SK-N-SH (cell line): ENCODE measurements around the gene NPTX1. TPM values are rescaled to one million over a fixed set of nuclear protein-coding genes. Genes with fewer than 3 reads are reported as not detected.

Experiments
- CTCF ChIA-PET: fragments of 300-600, 350-600 bp; formaldehyde crosslinking; extraction: SDS; loops from one replicate; lab custom pipeline; 2021; lab: Yijun Ruan, JAX
- POLR2A ChIA-PET: fragments of 350-600 bp; sonication (Branson Sonifier 250); formaldehyde crosslinking; extraction: SDS; loops from one replicate; lab custom pipeline; 2020; ENCODE audit warnings: antibody characterized with exemption, inconsistent platforms; lab: Yijun Ruan, JAX
- DNase-seq: peaks from one replicate; pipeline ENCODE4 v3.0.0; 2012
- H2AFZ ChIP-seq: fragments of 200-600 bp; sonication (generic); 2 replicates; pipeline ENCODE4 v1.8.1; 2016; ENCODE audit warnings: antibody characterized with exemption, mild to moderate bottlenecking, low read depth
- H3F3A ChIP-seq: fragments of 200-600 bp; sonication (generic); replicated peaks from 2 replicates; pipeline ENCODE3; 2016; ENCODE audit warnings: antibody characterized with exemption, mild to moderate bottlenecking; ENCODE audit not compliant: insufficient read depth
- H3K27ac ChIP-seq, 2 experiments: fragments of 200-500 bp in 1 of 2; fragments of 200-600 bp in 1 of 2; sonication (Bioruptor generic) in 1 of 2; sonication (generic), shearing (Covaris generic) in 1 of 2; 2 replicates each; pipeline versions ENCODE4 v1.5.1 to v1.6.1; 2014 to 2016; ENCODE audit warnings: low read depth in 2 of 2, inconsistent platforms in 1 of 2, low read length in 1 of 2, mild to moderate bottlenecking in 1 of 2, mixed read lengths in 1 of 2
- H3K27me3 ChIP-seq: fragments of 200-600 bp; sonication (generic), shearing (Covaris generic); 2 replicates; pipeline ENCODE4 v1.6.1; 2016; ENCODE audit warnings: mixed run types; ENCODE audit not compliant: insufficient read depth
- H3K36me3 ChIP-seq, 2 experiments: fragments of 200-500 bp in 1 of 2; fragments of 200-600 bp in 1 of 2; sonication (Bioruptor generic) in 1 of 2; sonication (generic) in 1 of 2; replicated peaks in 1 of 2; 2 replicates each; pipeline versions ENCODE3 to v1.5.1; 2014 to 2016; ENCODE audit warnings: low read length in 1 of 2, mild to moderate bottlenecking in 1 of 2; ENCODE audit not compliant: insufficient read depth in 2 of 2, control insufficient read depth in 1 of 2
- H3K4me1 ChIP-seq, 2 experiments: fragments of 200-500 bp in 1 of 2; fragments of 200-600 bp in 1 of 2; sonication (Bioruptor generic) in 1 of 2; sonication (generic), shearing (Covaris generic) in 1 of 2; 2 replicates each; pipeline versions ENCODE4 v1.5.1 to v1.6.1; 2014 to 2016; ENCODE audit warnings: low read depth in 1 of 2, low read length in 1 of 2, mixed run types in 1 of 2; ENCODE audit not compliant: insufficient read depth in 2 of 2, control insufficient read depth in 1 of 2
- H3K4me2 ChIP-seq: fragments of 200-600 bp; sonication (generic), shearing (Covaris generic); 2 replicates; pipeline ENCODE4 v1.6.1; 2017; ENCODE audit warnings: mixed run types
- H3K4me3 ChIP-seq, 2 experiments: fragments of 200-500 bp in 1 of 2; fragments of 200-600 bp in 1 of 2; sonication (Bioruptor generic) in 1 of 2; sonication (generic), shearing (Covaris generic) in 1 of 2; 2 replicates each; pipeline versions ENCODE4 v1.5.1 to v1.8.1; 2014 to 2016; ENCODE audit warnings: low read depth in 2 of 2, inconsistent platforms in 1 of 2, low read length in 1 of 2, mild to moderate bottlenecking in 1 of 2, mixed read lengths in 1 of 2, moderate library complexity in 1 of 2
- H3K79me2 ChIP-seq: fragments of 200-600 bp; sonication (generic); 2 replicates; pipeline ENCODE4 v1.8.1; 2017; ENCODE audit warnings: mild to moderate bottlenecking; ENCODE audit not compliant: insufficient read depth
- H3K9ac ChIP-seq: fragments of 200-600 bp; sonication (generic); 2 replicates; pipeline ENCODE4 v1.6.1; 2017; ENCODE audit warnings: mixed run types
- H3K9me2 ChIP-seq: fragments of 200-600 bp; sonication (generic); 2 replicates; pipeline ENCODE4 v1.6.1; 2017; ENCODE audit warnings: mixed run types
- H3K9me3 ChIP-seq: fragments of 200-600 bp; sonication (generic); 2 replicates; pipeline ENCODE4 v1.6.1; 2017; ENCODE audit warnings: mixed run types, mild to moderate bottlenecking, moderate library complexity
- H4K20me1 ChIP-seq: fragments of 200-600 bp; sonication (generic); 2 replicates; pipeline ENCODE4 v1.6.1; 2017; ENCODE audit warnings: mild to moderate bottlenecking, mixed run types; ENCODE audit not compliant: insufficient read depth
- ELF1 ChIP-seq: IDR thresholded peaks from 2 replicates; pipeline ENCODE4 v1.4.0; 2012
- EZH2phosphoT487 ChIP-seq: fragments of 200-600 bp; sonication (generic); IDR thresholded peaks from 2 replicates; pipeline ENCODE4 v1.6.1; 2017; ENCODE audit warnings: low read depth, mixed run types, mild to moderate bottlenecking, antibody characterized with exemption, moderate library complexity, borderline replicate concordance
- FOSL2 ChIP-seq: IDR thresholded peaks from 2 replicates; pipeline ENCODE4 v1.4.0; 2012; ENCODE audit warnings: low read depth, mild to moderate bottlenecking, moderate library complexity, borderline replicate concordance
- FOXJ3 ChIP-seq: sonication (generic); formaldehyde crosslinking; IDR thresholded peaks from 2 replicates; pipeline ENCODE4 v1.5.1; 2020; ENCODE audit warnings: mild to moderate bottlenecking, missing genetic modification reagents
- GATA2 ChIP-seq: sonication (generic); formaldehyde crosslinking; IDR thresholded peaks from 2 replicates; pipeline ENCODE4 v1.5.0; 2020; ENCODE audit warnings: mild to moderate bottlenecking, missing genetic modification reagents
- JUND ChIP-seq: IDR thresholded peaks from 2 replicates; pipeline ENCODE4 v1.4.0; 2012
- MEF2A ChIP-seq: IDR thresholded peaks from 2 replicates; pipeline ENCODE4 v1.4.0; 2012; ENCODE audit warnings: low read depth, borderline replicate concordance
- MXI1 ChIP-seq: IDR thresholded peaks from 2 replicates; pipeline ENCODE4 v1.6.1; 2012; ENCODE audit warnings: mild to moderate bottlenecking, low read depth, low read length, improper control_type of control experiment
- POLR2AphosphoS5 ChIP-seq: IDR thresholded peaks from 2 replicates; pipeline ENCODE4 v1.6.1; 2012; ENCODE audit warnings: low read depth, low read length
- RAD21 ChIP-seq: IDR thresholded peaks from 2 replicates; pipeline ENCODE4 v1.6.1; 2012; ENCODE audit warnings: mild to moderate bottlenecking, low read length
- TAF1 ChIP-seq: IDR thresholded peaks from 2 replicates; pipeline ENCODE4 v1.6.1; 2012; ENCODE audit warnings: low read depth, mild to moderate bottlenecking, low read length, moderate library complexity, borderline replicate concordance
- TCF12 ChIP-seq: IDR thresholded peaks from 2 replicates; pipeline ENCODE4 v1.4.0; 2012
- TEAD4 ChIP-seq: IDR thresholded peaks from 2 replicates; pipeline ENCODE4 v1.4.0; 2012; ENCODE audit warnings: mild to moderate bottlenecking, borderline replicate concordance; ENCODE audit not compliant: insufficient read depth
- YY1 ChIP-seq: IDR thresholded peaks from 2 replicates; pipeline ENCODE4 v1.4.0; 2012; ENCODE audit warnings: low read depth, mild to moderate bottlenecking
- ZBTB33 ChIP-seq: IDR thresholded peaks from 2 replicates; pipeline ENCODE4 v1.4.0; 2012; ENCODE audit warnings: low read depth, borderline replicate concordance
- WGBS: methylation state at CpG from one replicate; pipeline ENCODE4 v1.1.6; 2017; ENCODE audit warnings: low lambda C conversion rate; 5-methylcytosine and 5-hydroxymethylcytosine counted together
- polyA plus RNA-seq, 3 experiments: library from polyadenylated mRNA; depleted of rRNA; stranded (reverse); fragments of >200 nt; gene quantifications; 2 replicates each; pipeline ENCODE4 v1.2.3, GENCODE V29; 2012
- TF ChIP-seq, protein P1 (sequence below): fragments of 150-350 bp; IDR thresholded peaks from 2 replicates; pipeline ENCODE4 v1.6.1; 2017; ENCODE audit warnings: antibody characterized with exemption, low read length, low read depth, borderline replicate concordance
- TF ChIP-seq, protein P2 (sequence below): IDR thresholded peaks from 2 replicates; pipeline ENCODE4 v1.6.1; 2012; ENCODE audit warnings: mild to moderate bottlenecking, low read depth, low read length, moderate library complexity

NPTX1 gene
- polyA plus RNA-seq, 1 of the 3 experiments (the other 2 are of a cell fraction), result 0.05 TPM

- TF ChIP-seq, protein P1, sequence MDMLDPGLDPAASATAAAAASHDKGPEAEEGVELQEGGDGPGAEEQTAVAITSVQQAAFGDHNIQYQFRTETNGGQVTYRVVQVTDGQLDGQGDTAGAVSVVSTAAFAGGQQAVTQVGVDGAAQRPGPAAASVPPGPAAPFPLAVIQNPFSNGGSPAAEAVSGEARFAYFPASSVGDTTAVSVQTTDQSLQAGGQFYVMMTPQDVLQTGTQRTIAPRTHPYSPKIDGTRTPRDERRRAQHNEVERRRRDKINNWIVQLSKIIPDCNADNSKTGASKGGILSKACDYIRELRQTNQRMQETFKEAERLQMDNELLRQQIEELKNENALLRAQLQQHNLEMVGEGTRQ, result no peak
- TF ChIP-seq ZBTB33, result no peak
Measured at GRCh38 chr17:80517641-80518040, 41.2 kb upstream of the NPTX1 start (continued).

DNA sequence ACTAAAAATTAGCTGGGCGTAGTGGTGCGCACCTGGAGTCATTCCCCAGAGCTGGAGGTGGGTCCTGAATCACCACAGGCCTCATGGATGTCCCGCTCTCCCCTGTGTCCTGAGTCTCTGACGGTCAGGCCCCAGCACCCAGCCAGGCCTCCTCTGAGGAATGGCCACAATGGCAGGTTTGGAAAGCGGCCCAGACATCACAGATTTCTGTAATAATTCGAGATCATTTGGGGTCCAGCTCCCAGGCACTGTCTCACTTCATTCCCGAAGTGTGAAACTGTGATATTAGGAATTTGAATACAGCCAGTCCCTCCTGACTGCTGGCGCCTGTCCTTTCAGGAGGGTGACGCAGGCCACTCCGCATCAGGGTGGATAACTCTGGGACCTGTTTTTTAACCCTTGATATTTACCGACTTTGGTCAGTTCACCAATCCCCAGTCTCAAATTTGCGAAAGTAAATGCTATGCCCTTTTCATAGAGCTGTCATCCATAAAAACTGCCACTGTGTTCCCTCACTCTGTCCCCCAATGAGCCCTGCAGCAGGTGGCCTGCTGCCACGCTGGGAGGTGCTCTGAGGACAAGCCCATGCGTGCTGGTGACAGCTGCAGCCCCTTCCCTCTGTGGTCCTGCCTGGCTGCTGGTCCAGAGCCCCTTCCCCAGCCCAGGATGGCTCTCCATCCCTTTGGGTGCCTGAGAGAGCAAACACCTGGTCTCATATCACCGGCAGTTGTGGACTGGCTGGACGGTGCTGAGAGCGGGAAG is 39.9 kb upstream of the NPTX1 start:
- H3K4me3 ChIP-seq, result no peak overlapping the region
- no peaks in the 10 kb centered on the region for H3K9me2 ChIP-seq
- H3K27me3 ChIP-seq, result no peaks in the 10 kb centered on the region
- no peaks in the 10 kb centered on the region for H4K20me1 ChIP-seq
- ChIA-PET CTCF (no interaction called here), POLR2A (no interaction called here)
- H3K9me3 ChIP-seq, result no peaks in the 10 kb centered on the region
- no peaks in the 10 kb centered on the region for H3F3A ChIP-seq
- TF ChIP-seq, protein P1, result no peak
- no peak for TF ChIP-seq RAD21
- no peak for DNase-seq
- H3K4me1 ChIP-seq, result peaks cover 0 to 5% of the 10 kb centered on the region in 2 experiments; a peak in 2 of 4 replicates
- H3K36me3 ChIP-seq, result no peaks in the 10 kb centered on the region
- H3K4me2 ChIP-seq, result no peak overlapping the region
- no peaks in the 10 kb centered on the region for H3K79me2 ChIP-seq
- 69% methylated on average over 17 of the region's 17 CpGs for WGBS
- no peak overlapping the region for H2AFZ ChIP-seq
- no peak overlapping the region for H3K9ac ChIP-seq
- no peak overlapping the region for H3K27ac ChIP-seq

DNA sequence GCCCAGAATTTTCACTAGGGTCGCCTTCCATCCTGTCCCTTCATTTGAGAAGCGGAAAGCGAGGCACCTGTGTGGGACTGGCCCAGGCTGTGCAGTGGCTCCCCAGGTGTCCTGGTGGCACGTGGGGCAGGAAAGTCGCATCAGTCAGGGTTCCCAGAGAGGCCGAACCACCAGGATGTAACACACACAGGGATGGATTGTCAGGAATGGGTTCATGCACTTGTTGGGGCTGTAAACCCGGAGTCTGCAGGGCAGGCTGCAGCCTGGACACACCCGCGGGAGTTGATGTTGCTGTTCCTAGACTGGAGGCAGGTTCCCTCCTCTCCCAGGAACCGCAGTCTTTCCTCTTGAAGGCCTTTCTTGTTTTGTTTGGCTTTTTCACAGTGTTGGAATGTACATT is 37.5 kb upstream of the NPTX1 start:
- H3F3A ChIP-seq, result no peaks in the 10 kb centered on the region
- no peak overlapping the region for H3K27ac ChIP-seq
- CTCF ChIA-PET, result no interaction called here
- peaks cover 0 to 5% of the 10 kb centered on the region in 2 experiments; a peak in 2 of 4 replicates for H3K4me1 ChIP-seq
- no peaks in the 10 kb centered on the region for H3K9me3 ChIP-seq
- no peak overlapping the region for H3K4me3 ChIP-seq
- H2AFZ ChIP-seq, result no peak overlapping the region
- H3K79me2 ChIP-seq, result no peaks in the 10 kb centered on the region
- H3K9ac ChIP-seq, result no peak overlapping the region
- WGBS, result 80% methylated on average over 9 of the region's 10 CpGs
- TF ChIP-seq TCF12 (no peak), TAF1 (no peak), JUND (no peak), ELF1 (no peak), EZH2phosphoT487 (no peak), GATA2 (CRISPR knock-in tag) (no peak), MXI1 (no peak), TEAD4 (no peak), FOXJ3 (no peak), POLR2AphosphoS5 (no peak), MEF2A (no peak), FOSL2 (no peak), YY1 (no peak)
- TF ChIP-seq, protein P2, sequence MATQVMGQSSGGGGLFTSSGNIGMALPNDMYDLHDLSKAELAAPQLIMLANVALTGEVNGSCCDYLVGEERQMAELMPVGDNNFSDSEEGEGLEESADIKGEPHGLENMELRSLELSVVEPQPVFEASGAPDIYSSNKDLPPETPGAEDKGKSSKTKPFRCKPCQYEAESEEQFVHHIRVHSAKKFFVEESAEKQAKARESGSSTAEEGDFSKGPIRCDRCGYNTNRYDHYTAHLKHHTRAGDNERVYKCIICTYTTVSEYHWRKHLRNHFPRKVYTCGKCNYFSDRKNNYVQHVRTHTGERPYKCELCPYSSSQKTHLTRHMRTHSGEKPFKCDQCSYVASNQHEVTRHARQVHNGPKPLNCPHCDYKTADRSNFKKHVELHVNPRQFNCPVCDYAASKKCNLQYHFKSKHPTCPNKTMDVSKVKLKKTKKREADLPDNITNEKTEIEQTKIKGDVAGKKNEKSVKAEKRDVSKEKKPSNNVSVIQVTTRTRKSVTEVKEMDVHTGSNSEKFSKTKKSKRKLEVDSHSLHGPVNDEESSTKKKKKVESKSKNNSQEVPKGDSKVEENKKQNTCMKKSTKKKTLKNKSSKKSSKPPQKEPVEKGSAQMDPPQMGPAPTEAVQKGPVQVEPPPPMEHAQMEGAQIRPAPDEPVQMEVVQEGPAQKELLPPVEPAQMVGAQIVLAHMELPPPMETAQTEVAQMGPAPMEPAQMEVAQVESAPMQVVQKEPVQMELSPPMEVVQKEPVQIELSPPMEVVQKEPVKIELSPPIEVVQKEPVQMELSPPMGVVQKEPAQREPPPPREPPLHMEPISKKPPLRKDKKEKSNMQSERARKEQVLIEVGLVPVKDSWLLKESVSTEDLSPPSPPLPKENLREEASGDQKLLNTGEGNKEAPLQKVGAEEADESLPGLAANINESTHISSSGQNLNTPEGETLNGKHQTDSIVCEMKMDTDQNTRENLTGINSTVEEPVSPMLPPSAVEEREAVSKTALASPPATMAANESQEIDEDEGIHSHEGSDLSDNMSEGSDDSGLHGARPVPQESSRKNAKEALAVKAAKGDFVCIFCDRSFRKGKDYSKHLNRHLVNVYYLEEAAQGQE, result no peak
- H3K9me2 ChIP-seq, result no peaks in the 10 kb centered on the region
- H3K36me3 ChIP-seq, result no peaks in the 10 kb centered on the region
- DNase-seq, result no peak
- no peak overlapping the region; the same call in 1 of the 2 replicates for H3K4me2 ChIP-seq
- no peaks in the 10 kb centered on the region for H3K27me3 ChIP-seq
- no peaks in the 10 kb centered on the region for H4K20me1 ChIP-seq
- POLR2A ChIA-PET, result no interaction called here
